PC-3 (cell line): ENCODE measurements around the gene FAM81A.

ENCODE experiments used
- CTCF ChIP-seq: fragments of 300-600 bp; sonication (generic); conservative IDR thresholded peaks from 2 replicates; pipeline ENCODE4 v1.5.1; 2017; ENCODE audit warnings: antibody characterized with exemption, low read depth, mild to moderate bottlenecking, low read length
- EZH2 ChIP-seq: fragments of 300-600 bp; sonication (generic); IDR thresholded peaks from one replicate; pipeline ENCODE4 v1.6.1; 2017; ENCODE audit warnings: antibody characterized with exemption, mild to moderate bottlenecking, low read length; ENCODE audit not compliant: unreplicated experiment
- EZH2phosphoT487 ChIP-seq: fragments of 300-600 bp; sonication (generic); IDR thresholded peaks from 2 replicates; pipeline ENCODE4 v1.6.1; 2018; ENCODE audit warnings: mild to moderate bottlenecking, antibody characterized with exemption, low read length, borderline replicate concordance

DNA sequence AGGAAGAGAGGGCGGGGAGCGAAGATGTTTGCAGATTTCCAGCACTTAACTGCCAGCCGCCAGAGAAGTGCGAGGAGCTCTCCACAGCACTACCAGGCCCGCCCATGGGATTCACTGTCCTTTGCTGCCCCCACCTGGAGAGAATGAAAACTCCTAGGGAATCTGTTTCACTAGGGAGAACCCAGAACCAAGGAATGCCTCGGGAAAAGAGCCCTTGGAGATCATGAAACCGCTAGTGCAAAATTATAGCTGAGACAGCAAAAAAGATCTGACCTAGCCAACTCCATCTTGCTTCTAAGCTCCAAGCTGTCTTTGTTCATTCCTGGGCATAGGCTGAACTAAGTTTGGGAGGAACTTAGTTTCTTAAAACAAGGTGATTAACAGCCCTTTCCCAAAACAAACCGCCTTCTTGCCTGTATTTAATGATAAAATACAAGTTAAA is 91.0 kb downstream of the FAM81A start:
- peak; percentile 78 for TF ChIP-seq CTCF
- TF ChIP-seq EZH2phosphoT487, result no peak
- TF ChIP-seq EZH2, result no peak
